ENCODE data around the gene C14orf132. TPM values are rescaled to one million over a fixed set of nuclear protein-coding genes. Genes with fewer than 3 reads are reported as not detected.

C14orf132 gene
- polyA plus RNA-seq, 1 donor (not counting 4 experiments of a cell fraction or from before 2014, with no cell fraction given): 1.3 TPM

GRCh38 chr14:96014176-96014575 is 25.0 kb upstream of the C14orf132 start:
- H3K4me2 ChIP-seq (ENCODE audit: control insufficient read depth, extremely low read depth, insufficient read depth, low read depth, low read length): no peak overlapping the region
- H3K4me3 ChIP-seq (ENCODE audit: control insufficient read depth in 2 of 3, extremely low read depth in 1 of 3, insufficient read depth in 2 of 3, low read depth in 1 of 3, low read length in 3 of 3): no peak overlapping the region
- no peaks in the 10 kb centered on the region for H3K4me1 ChIP-seq (ENCODE audit: control insufficient read depth, extremely low read depth, insufficient read depth, low read length)
- no peak overlapping the region for H2AFZ ChIP-seq (ENCODE audit: control insufficient read depth, low read length)
- no peaks in the 10 kb centered on the region for H4K20me1 ChIP-seq (ENCODE audit: control insufficient read depth, extremely low read depth, insufficient read depth, low read length)
- no peaks in the 10 kb centered on the region for H3K27me3 ChIP-seq (ENCODE audit: control insufficient read depth, extremely low read depth, insufficient read depth, low read length)
- H3K36me3 ChIP-seq (ENCODE audit: control insufficient read depth in 2 of 2, extremely low read depth in 1 of 2, insufficient read depth in 2 of 2, low read length in 2 of 2): no peaks in the 10 kb centered on the region
- H3K79me2 ChIP-seq (ENCODE audit: control insufficient read depth, insufficient read depth, low read length): no peaks in the 10 kb centered on the region
- TF ChIP-seq EZH2 (IDR thresholded peaks at IDR 0.05; ENCODE audit: low read length) (no peak), CTCF (optimal IDR thresholded peaks at IDR 0.05 in 1 of 3, IDR thresholded peaks at IDR 0.05 in 1 of 3, conservative IDR thresholded peaks at IDR 0.05 in 1 of 3; ENCODE audit: extremely low read depth in 1 of 3, insufficient read depth in 2 of 3, low read length in 3 of 3) (no peak)
- no peaks in the 10 kb centered on the region for H3K9me3 ChIP-seq (ENCODE audit: control insufficient read depth, low read depth, low read length)
- dilution Hi-C loops (cut with MboI; ENCODE audit: extremely low pct_ligation_motif_present, low sequenced_read_pairs): no loop called here
- H3K27ac ChIP-seq (ENCODE audit: control insufficient read depth, insufficient read depth, low read length): no peak overlapping the region
- FAIRE-seq (no peak), DNase-seq (ENCODE audit: low read depth, low spot score) (no peak)
- no peak overlapping the region for H3K9ac ChIP-seq (ENCODE audit: control insufficient read depth, extremely low read depth, insufficient read depth, low read length)
- H3K9me1 ChIP-seq (ENCODE audit: control insufficient read depth, extremely low read depth, insufficient read depth, low read length): no peaks in the 10 kb centered on the region

- Histone ChIP-seq H3K9ac (ENCODE audit: control insufficient read depth, extremely low read depth, insufficient read depth, low read length) (no peak overlapping the region), H3K27ac (ENCODE audit: control insufficient read depth, insufficient read depth, low read length) (no peak overlapping the region), H3K79me2 (ENCODE audit: control insufficient read depth, insufficient read depth, low read length) (no peaks in the 10 kb centered on the region), H3K9me3 (ENCODE audit: control insufficient read depth, low read depth, low read length) (no peaks in the 10 kb centered on the region), H3K36me3 (ENCODE audit: control insufficient read depth in 2 of 2, extremely low read depth in 1 of 2, insufficient read depth in 2 of 2, low read length in 2 of 2) (no peaks in the 10 kb centered on the region), H3K9me1 (ENCODE audit: control insufficient read depth, extremely low read depth, insufficient read depth, low read length) (no peaks in the 10 kb centered on the region), H3K4me3 (ENCODE audit: control insufficient read depth in 2 of 3, extremely low read depth in 1 of 3, insufficient read depth in 2 of 3, low read depth in 1 of 3, low read length in 3 of 3) (no peak overlapping the region), H4K20me1 (ENCODE audit: control insufficient read depth, extremely low read depth, insufficient read depth, low read length) (no peaks in the 10 kb centered on the region), H3K4me2 (ENCODE audit: control insufficient read depth, extremely low read depth, insufficient read depth, low read depth, low read length) (no peak overlapping the region), H3K4me1 (ENCODE audit: control insufficient read depth, extremely low read depth, insufficient read depth, low read length) (no peaks in the 10 kb centered on the region), H2AFZ (ENCODE audit: control insufficient read depth, low read length) (no peak overlapping the region), H3K27me3 (ENCODE audit: control insufficient read depth, extremely low read depth, insufficient read depth, low read length) (no peaks in the 10 kb centered on the region)
- DNase-seq (ENCODE audit: low read depth, low spot score) (no peak), FAIRE-seq (no peak)
- TF ChIP-seq EZH2 (IDR thresholded peaks at IDR 0.05; ENCODE audit: low read length): no peak
- no peak for TF ChIP-seq CTCF (optimal IDR thresholded peaks at IDR 0.05 in 1 of 3, IDR thresholded peaks at IDR 0.05 in 1 of 3, conservative IDR thresholded peaks at IDR 0.05 in 1 of 3; ENCODE audit: extremely low read depth in 1 of 3, insufficient read depth in 2 of 3, low read length in 3 of 3)
- dilution Hi-C loops (cut with MboI; ENCODE audit: extremely low pct_ligation_motif_present, low sequenced_read_pairs): no loop called here
Observed at GRCh38 chr14:96016501-96017160, 22.5 kb upstream of the C14orf132 start.

All from keratinocyte (primary cell).